WTC11 (cell line): ENCODE results near the gene ELOVL5. TPM values are rescaled to one million over a fixed set of nuclear protein-coding genes. Genes with fewer than 3 reads are reported as not detected.

Source experiments
- ATAC-seq: fragments of 200-7000 bp; cut with Tn5 transposase; 2 replicates; pipeline ENCODE4 v1.10.0; 2021; ENCODE audit warnings: mild to moderate bottlenecking, moderate library complexity
- CTCF ChIA-PET: fragments of 300-600 bp; sonication (Branson Sonifier 250); formaldehyde crosslinking; loops from one replicate; lab custom pipeline; 2021; ENCODE audit warnings: antibody characterized with exemption; lab: Charles Lee
- POLR2A ChIA-PET: fragments of 350-600 bp; sonication (Branson Sonifier 250); formaldehyde crosslinking; loops from one replicate; lab custom pipeline; 2021; ENCODE audit warnings: antibody characterized with exemption; lab: Charles Lee
- DNase-seq: peaks from one replicate; pipeline ENCODE4 v3.0.0; 2021; ENCODE audit warnings: low spot score
- H3K27ac Mint-ChIP-seq: 2 replicates; pipeline ENCODE4 v1.8.0; 2021; ENCODE audit warnings: mixed read lengths
- H3K27me3 Mint-ChIP-seq: 2 replicates; pipeline ENCODE4 v1.8.0; 2021; ENCODE audit warnings: low read depth, mild to moderate bottlenecking, moderate library complexity, mixed read lengths
- H3K36me3 Mint-ChIP-seq: 2 replicates; pipeline ENCODE4 v1.8.0; 2021; ENCODE audit warnings: mixed read lengths
- H3K4me1 Mint-ChIP-seq: 2 replicates; pipeline ENCODE4 v1.8.0; 2022; ENCODE audit warnings: mixed read lengths
- H3K4me3 Mint-ChIP-seq: 2 replicates; pipeline ENCODE4 v1.8.0; 2021; ENCODE audit warnings: mild to moderate bottlenecking, moderate library complexity, mixed read lengths
- H3K9me3 Mint-ChIP-seq: 2 replicates; pipeline ENCODE4 v1.8.0; 2021; ENCODE audit warnings: mixed read lengths
- AR ChIP-seq: fragments of 250-450 bp; sonication (Bioruptor Pico); IDR thresholded peaks from 2 replicates; pipeline ENCODE4 v1.9.0; 2021; ENCODE audit warnings: mild to moderate bottlenecking
- ATF2 ChIP-seq: sonication (generic); formaldehyde crosslinking; IDR thresholded peaks from 2 replicates; pipeline ENCODE4 v1.8.1; 2022; ENCODE audit warnings: low read depth, missing genetic modification reagents, borderline replicate concordance
- ATF3 ChIP-seq: sonication (generic); formaldehyde crosslinking; conservative IDR thresholded peaks from 2 replicates; pipeline ENCODE4 v1.8.1; 2022; ENCODE audit warnings: mild to moderate bottlenecking, missing genetic modification reagents
- CBFB ChIP-seq: sonication (generic); formaldehyde crosslinking; IDR thresholded peaks from 2 replicates; pipeline ENCODE4 v1.8.1; 2022; ENCODE audit warnings: mild to moderate bottlenecking, low read depth, missing genetic modification reagents
- E2F1 ChIP-seq: sonication (generic); formaldehyde crosslinking; IDR thresholded peaks from 2 replicates; pipeline ENCODE4 v1.8.0; 2022; ENCODE audit warnings: mild to moderate bottlenecking, missing genetic modification reagents
- FOXK1 ChIP-seq: sonication (generic); formaldehyde crosslinking; IDR thresholded peaks from 2 replicates; pipeline ENCODE4 v1.8.0; 2022; ENCODE audit warnings: mild to moderate bottlenecking, moderate library complexity, missing genetic modification reagents
- FOXP4 ChIP-seq: sonication (generic); formaldehyde crosslinking; IDR thresholded peaks from 2 replicates; pipeline ENCODE4 v1.8.0; 2022; ENCODE audit warnings: mild to moderate bottlenecking, missing genetic modification reagents
- HMGXB4 ChIP-seq: sonication (generic); formaldehyde crosslinking; IDR thresholded peaks from 2 replicates; pipeline ENCODE4 v1.8.1; 2023; ENCODE audit warnings: mild to moderate bottlenecking, moderate library complexity, missing genetic modification reagents
- KAT7 ChIP-seq: sonication (generic); formaldehyde crosslinking; IDR thresholded peaks from 2 replicates; pipeline ENCODE4 v1.8.1; 2023; ENCODE audit warnings: missing genetic modification reagents, mild to moderate bottlenecking, borderline replicate concordance
- MLX ChIP-seq: sonication (generic); formaldehyde crosslinking; IDR thresholded peaks from 2 replicates; pipeline ENCODE4 v1.8.1; 2023; ENCODE audit warnings: mild to moderate bottlenecking, missing genetic modification reagents, moderate library complexity
- MXD4 ChIP-seq: fragments of 250-450 bp; sonication (Bioruptor Pico); IDR thresholded peaks from 2 replicates; pipeline ENCODE4 v1.8.0; 2021; ENCODE audit warnings: mild to moderate bottlenecking, moderate library complexity, borderline replicate concordance
- MYBL2 ChIP-seq: sonication (generic); formaldehyde crosslinking; IDR thresholded peaks from 2 replicates; pipeline ENCODE4 v1.8.1; 2023; ENCODE audit warnings: mild to moderate bottlenecking, moderate library complexity, missing genetic modification reagents
- SMAD3 ChIP-seq: sonication (generic); formaldehyde crosslinking; IDR thresholded peaks from 2 replicates; pipeline ENCODE4 v1.8.0; 2022; ENCODE audit warnings: missing genetic modification reagents, mild to moderate bottlenecking, borderline replicate concordance
- TCF7 ChIP-seq: sonication (generic); formaldehyde crosslinking; IDR thresholded peaks from 2 replicates; pipeline ENCODE4 v1.8.0; 2022; ENCODE audit warnings: mild to moderate bottlenecking, low read depth, missing genetic modification reagents, moderate library complexity
- TEAD1 ChIP-seq: sonication (generic); formaldehyde crosslinking; IDR thresholded peaks from 2 replicates; pipeline ENCODE4 v1.8.0; 2022; ENCODE audit warnings: mild to moderate bottlenecking, missing genetic modification reagents
- TEAD4 ChIP-seq: sonication (generic); formaldehyde crosslinking; IDR thresholded peaks from 2 replicates; pipeline ENCODE4 v1.8.0; 2022; ENCODE audit warnings: mild to moderate bottlenecking, missing genetic modification reagents
- USF2 ChIP-seq: sonication (generic); formaldehyde crosslinking; IDR thresholded peaks from 2 replicates; pipeline ENCODE4 v1.8.1; 2023; ENCODE audit warnings: mild to moderate bottlenecking, missing genetic modification reagents, moderate library complexity
- ZNF121 ChIP-seq: sonication (generic); formaldehyde crosslinking; IDR thresholded peaks from 2 replicates; pipeline ENCODE4 v1.8.0; 2023; ENCODE audit warnings: missing genetic modification reagents
- ZNF396 ChIP-seq: fragments of 250-450 bp; sonication (Bioruptor Pico); IDR thresholded peaks from 2 replicates; pipeline ENCODE4 v1.8.0; 2021; ENCODE audit warnings: mild to moderate bottlenecking, moderate library complexity, borderline replicate concordance
- ZNF671 ChIP-seq: fragments of 250-450 bp; sonication (Bioruptor Pico); IDR thresholded peaks from 2 replicates; pipeline ENCODE4 v1.8.0; 2021; ENCODE audit warnings: mild to moderate bottlenecking
- ZSCAN18 ChIP-seq: fragments of 250-450 bp; sonication (Bioruptor Pico); IDR thresholded peaks from 2 replicates; pipeline ENCODE4 v2.1.2; 2022; ENCODE audit warnings: mild to moderate bottlenecking, moderate library complexity
- total RNA-seq: library from RNA; stranded (reverse); gene quantifications from 3 replicates; pipeline ENCODE4 v1.2.3, GENCODE V29; 2021

Gene ELOVL5
- total RNA-seq, 1 experiment from 2014 or later: 122 TPM

GRCh38 chr6:53377289-53377688 is 28.5 kb upstream of the ELOVL5 start (continued):
- TF ChIP-seq FOXP4 (no peak), KAT7 (CRISPR knock-in tag) (no peak), ZNF121 (no peak)

GRCh38 chr6:53376661-53377226 is 28.0 kb upstream of the ELOVL5 start:
- Mint-ChIP-seq H3K4me1 (no peaks in the 10 kb centered on the region), H3K9me3 (peaks cover 3% of the 10 kb centered on the region), H3K27ac (no peak overlapping the region), H3K27me3 (no peaks in the 10 kb centered on the region), H3K4me3 (no peak overlapping the region), H3K36me3 (peaks cover 2% of the 10 kb centered on the region; the same call in 1 of the 2 replicates)
- no peak for ATAC-seq
- ChIA-PET POLR2A (no interaction called here), CTCF (interaction anchor here (0.7 kb wide), 1 partner anchor 62 kb away, joined by 3 read pairs; no protein-coding TSS in a partner anchor)
- TF ChIP-seq MLX (CRISPR knock-in tag): no peak
- no peak for TF ChIP-seq SMAD3 (CRISPR knock-in tag)
- TF ChIP-seq TEAD4 (CRISPR knock-in tag): no peak
- TF ChIP-seq HMGXB4 (CRISPR knock-in tag): no peak
- DNase-seq: no peak

- DNase-seq: no peak
- POLR2A ChIA-PET: no interaction called here
- Mint-ChIP-seq H3K27me3 (no peaks in the 10 kb centered on the region), H3K36me3 (no peaks in the 10 kb centered on the region), H3K4me3 (no peak overlapping the region), H3K4me1 (no peaks in the 10 kb centered on the region), H3K27ac (no peak overlapping the region), H3K9me3 (no peaks in the 10 kb centered on the region)
- CTCF ChIA-PET: no interaction called here
- ATAC-seq: no peak
- no peak for TF ChIP-seq USF2 (CRISPR knock-in tag)
- no peak for TF ChIP-seq ZNF671 (CRISPR knock-in tag)
- no peak for TF ChIP-seq TEAD1
- TF ChIP-seq ZSCAN18 (CRISPR knock-in tag): no peak
- no peak for TF ChIP-seq ZNF396 (CRISPR knock-in tag)
- TF ChIP-seq FOXK1 (CRISPR knock-in tag): no peak
- no peak for TF ChIP-seq MYBL2 (CRISPR knock-in tag)
- TF ChIP-seq ATF2 (CRISPR knock-in tag): no peak
- TF ChIP-seq CBFB (CRISPR knock-in tag): no peak
- TF ChIP-seq E2F1 (CRISPR knock-in tag): no peak
- TF ChIP-seq MXD4 (CRISPR knock-in tag): no peak
- no peak for TF ChIP-seq ATF3 (CRISPR knock-in tag)
- no peak for TF ChIP-seq TCF7 (CRISPR knock-in tag)
- no peak for TF ChIP-seq AR
Measured at GRCh38 chr6:53375847-53376246, 27.1 kb upstream of the ELOVL5 start.
